ENCODE measurements around the gene TDRD6. TPM values are rescaled to one million over a fixed set of nuclear protein-coding genes. Genes with fewer than 3 reads are reported as not detected.

TDRD6 gene
- total RNA-seq, 1 donor from 2014 or later, result 1.0 TPM

DNA sequence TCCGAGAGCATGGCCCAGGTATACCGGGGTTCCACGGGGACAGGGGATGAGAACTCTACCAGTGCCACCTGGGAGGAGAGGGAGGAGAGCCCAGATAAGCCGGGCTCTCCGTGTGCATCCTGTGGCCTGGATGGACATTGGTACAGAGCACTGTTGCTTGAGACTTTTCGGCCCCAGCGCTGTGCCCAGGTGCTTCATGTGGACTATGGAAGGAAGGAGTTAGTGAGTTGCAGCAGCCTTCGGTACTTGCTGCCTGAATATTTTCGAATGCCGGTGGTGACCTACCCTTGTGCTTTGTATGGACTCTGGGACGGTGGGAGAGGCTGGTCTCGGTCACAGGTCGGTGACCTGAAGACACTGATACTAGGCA lies 1.3 kb downstream of the TDRD6 start:
- H3K27me3 ChIP-seq, result no peaks in the 10 kb centered on the region
- H3K4me3 ChIP-seq, result no peak overlapping the region
- H3K9me3 ChIP-seq, result no peaks in the 10 kb centered on the region
- no peaks in the 10 kb centered on the region for H3K36me3 ChIP-seq
- H3K4me1 ChIP-seq, result no peaks in the 10 kb centered on the region
- TF ChIP-seq, protein P1, sequence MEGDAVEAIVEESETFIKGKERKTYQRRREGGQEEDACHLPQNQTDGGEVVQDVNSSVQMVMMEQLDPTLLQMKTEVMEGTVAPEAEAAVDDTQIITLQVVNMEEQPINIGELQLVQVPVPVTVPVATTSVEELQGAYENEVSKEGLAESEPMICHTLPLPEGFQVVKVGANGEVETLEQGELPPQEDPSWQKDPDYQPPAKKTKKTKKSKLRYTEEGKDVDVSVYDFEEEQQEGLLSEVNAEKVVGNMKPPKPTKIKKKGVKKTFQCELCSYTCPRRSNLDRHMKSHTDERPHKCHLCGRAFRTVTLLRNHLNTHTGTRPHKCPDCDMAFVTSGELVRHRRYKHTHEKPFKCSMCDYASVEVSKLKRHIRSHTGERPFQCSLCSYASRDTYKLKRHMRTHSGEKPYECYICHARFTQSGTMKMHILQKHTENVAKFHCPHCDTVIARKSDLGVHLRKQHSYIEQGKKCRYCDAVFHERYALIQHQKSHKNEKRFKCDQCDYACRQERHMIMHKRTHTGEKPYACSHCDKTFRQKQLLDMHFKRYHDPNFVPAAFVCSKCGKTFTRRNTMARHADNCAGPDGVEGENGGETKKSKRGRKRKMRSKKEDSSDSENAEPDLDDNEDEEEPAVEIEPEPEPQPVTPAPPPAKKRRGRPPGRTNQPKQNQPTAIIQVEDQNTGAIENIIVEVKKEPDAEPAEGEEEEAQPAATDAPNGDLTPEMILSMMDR (IDR thresholded peaks at IDR 0.05), result no peak
- intact Hi-C loops (cut with DNase I), result no loop called here
- H3K27ac ChIP-seq, result no peak overlapping the region
- ATAC-seq (no peak), DNase-seq (no peak)

DNA sequence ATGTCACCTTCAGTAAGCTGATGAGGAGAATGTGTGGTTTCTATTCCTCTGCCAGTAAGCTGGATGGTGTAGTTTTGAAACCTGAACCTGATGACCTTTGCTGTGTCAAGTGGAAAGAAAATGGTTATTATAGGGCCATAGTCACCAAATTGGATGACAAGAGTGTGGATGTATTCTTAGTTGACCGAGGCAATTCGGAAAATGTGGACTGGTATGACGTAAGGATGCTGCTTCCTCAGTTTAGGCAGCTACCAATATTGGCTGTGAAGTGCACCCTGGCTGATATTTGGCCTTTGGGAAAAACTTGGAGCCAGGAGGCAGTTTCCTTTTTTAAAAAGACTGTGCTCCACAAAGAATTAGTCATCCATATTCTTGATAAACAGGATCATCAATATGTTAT lies 2.0 kb downstream of the TDRD6 start:
- H3K4me1 ChIP-seq, result no peaks in the 10 kb centered on the region

GRCh38 chr6:46690141-46690755 lies 2.6 kb downstream of the TDRD6 start:
- Histone ChIP-seq H3K9me3 (no peaks in the 10 kb centered on the region), H3K27me3 (no peaks in the 10 kb centered on the region), H3K27ac (no peak overlapping the region), H3K4me3 (no peak overlapping the region), H3K4me1 (no peaks in the 10 kb centered on the region), H3K36me3 (no peaks in the 10 kb centered on the region)
- no peak for ATAC-seq
- TF ChIP-seq, protein P1 (IDR thresholded peaks at IDR 0.05), result no peak
- intact Hi-C loops (cut with DNase I), result no loop called here
- no peak for DNase-seq

More for the DNA sequence above, 2.0 kb downstream of the TDRD6 start:
- intact Hi-C loops (cut with DNase I), result no loop called here
- Histone ChIP-seq H3K36me3 (no peaks in the 10 kb centered on the region), H3K4me3 (no peak overlapping the region), H3K27ac (no peak overlapping the region), H3K27me3 (no peaks in the 10 kb centered on the region), H3K9me3 (no peaks in the 10 kb centered on the region)
- no peak for DNase-seq
- ATAC-seq, result no peak
- TF ChIP-seq, protein P1 (IDR thresholded peaks at IDR 0.05), result no peak

DNA sequence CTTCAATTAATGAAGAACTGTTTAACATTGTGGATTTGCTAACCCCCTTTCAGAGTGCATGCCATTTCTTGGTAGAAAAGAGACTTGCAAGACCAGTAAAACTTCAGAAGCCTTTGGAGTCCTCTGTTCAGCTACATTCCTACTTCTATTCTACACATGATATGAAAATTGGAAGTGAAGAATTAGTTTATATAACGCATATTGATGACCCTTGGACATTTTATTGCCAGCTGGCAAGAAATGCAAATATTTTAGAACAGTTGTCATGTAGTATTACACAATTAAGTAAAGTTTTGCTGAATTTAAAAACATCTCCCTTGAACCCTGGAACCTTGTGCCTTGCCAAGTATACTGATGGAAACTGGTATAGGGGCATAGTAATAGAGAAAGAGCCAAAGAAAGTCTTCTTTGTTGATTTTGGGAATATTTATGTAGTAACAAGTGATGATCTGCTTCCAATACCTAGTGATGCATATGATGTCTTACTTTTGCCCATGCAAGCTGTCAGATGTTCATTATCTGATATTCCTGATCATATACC lies 3.3 kb downstream of the TDRD6 start:
- Histone ChIP-seq H3K4me1 (no peaks in the 10 kb centered on the region), H3K4me3 (no peak overlapping the region), H3K9me3 (no peaks in the 10 kb centered on the region), H3K36me3 (no peaks in the 10 kb centered on the region), H3K27me3 (no peaks in the 10 kb centered on the region), H3K27ac (no peak overlapping the region)
- intact Hi-C loops (cut with DNase I), result no loop called here
- ATAC-seq, result no peak
- TF ChIP-seq, protein P1 (IDR thresholded peaks at IDR 0.05), result no peak
- DNase-seq, result no peak

DNA sequence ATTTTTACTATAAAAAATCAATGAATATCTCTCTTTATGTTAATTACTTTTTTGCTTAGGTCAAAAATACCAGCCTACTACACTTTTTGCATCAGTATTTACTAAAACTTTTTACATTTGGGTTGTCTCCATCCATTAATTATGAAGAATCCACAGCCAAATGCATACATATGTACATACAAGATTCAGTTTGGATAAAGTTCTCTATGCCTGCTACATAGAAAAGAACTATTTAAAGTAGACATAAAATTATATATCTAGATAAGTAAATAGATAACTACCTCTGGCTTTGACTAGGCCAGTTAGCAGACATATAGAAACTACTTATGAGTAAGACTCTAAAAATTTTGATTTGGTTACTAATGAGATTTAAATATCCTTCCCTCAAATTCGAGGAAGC lies 12.3 kb downstream of the TDRD6 start:
- no peak for ATAC-seq
- intact Hi-C loops (cut with DNase I), result no loop called here
- no peaks in the 10 kb centered on the region for H3K27me3 ChIP-seq
- H3K4me3 ChIP-seq, result no peak overlapping the region
- DNase-seq, result no peak
- no peak overlapping the region for H3K27ac ChIP-seq
- TF ChIP-seq, protein P1 (IDR thresholded peaks at IDR 0.05), result no peak
- no peaks in the 10 kb centered on the region for H3K9me3 ChIP-seq
- no peaks in the 10 kb centered on the region for H3K4me1 ChIP-seq
- no peaks in the 10 kb centered on the region for H3K36me3 ChIP-seq

DNA sequence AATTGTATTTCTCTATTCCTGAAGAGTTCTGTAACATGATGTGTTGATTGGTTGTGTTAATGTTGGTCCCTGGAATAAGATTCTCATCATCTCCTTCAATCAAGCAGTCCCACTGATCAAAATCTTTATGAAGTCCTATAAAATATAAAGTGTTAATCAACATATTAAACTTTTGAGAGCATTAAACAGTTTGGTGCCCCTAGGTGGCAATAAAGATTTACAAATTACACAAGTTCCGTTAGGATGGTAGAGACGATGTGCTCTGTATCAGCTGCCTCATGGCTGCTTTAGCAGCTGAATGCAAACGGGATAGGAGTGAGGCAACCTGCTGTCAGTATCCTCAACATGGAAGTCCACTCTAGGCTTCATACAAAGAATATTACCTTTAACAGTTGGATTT lies 16.9 kb downstream of the TDRD6 start:
- H3K27me3 ChIP-seq, result no peaks in the 10 kb centered on the region
- intact Hi-C loops (cut with DNase I), result no loop called here
- DNase-seq (no peak), ATAC-seq (peak; percentile 81)
- TF ChIP-seq, protein P1 (IDR thresholded peaks at IDR 0.05), result no peak
- no peaks in the 10 kb centered on the region for H3K9me3 ChIP-seq
- H3K36me3 ChIP-seq, result no peaks in the 10 kb centered on the region
- no peaks in the 10 kb centered on the region for H3K4me1 ChIP-seq
- H3K27ac ChIP-seq, result no peak overlapping the region
- no peak overlapping the region for H3K4me3 ChIP-seq
